GM21576 (cell line): ENCODE results near the gene SPSB2.

Source experiments
- ATAC-seq: cut with Tn5 transposase; IDR thresholded peaks from one replicate; pipeline ENCODE4 v1.9.1; 2021; ENCODE audit warnings: mild to moderate bottlenecking, moderate library complexity; ENCODE audit not compliant: unreplicated experiment

SPSB2 gene

DNA sequence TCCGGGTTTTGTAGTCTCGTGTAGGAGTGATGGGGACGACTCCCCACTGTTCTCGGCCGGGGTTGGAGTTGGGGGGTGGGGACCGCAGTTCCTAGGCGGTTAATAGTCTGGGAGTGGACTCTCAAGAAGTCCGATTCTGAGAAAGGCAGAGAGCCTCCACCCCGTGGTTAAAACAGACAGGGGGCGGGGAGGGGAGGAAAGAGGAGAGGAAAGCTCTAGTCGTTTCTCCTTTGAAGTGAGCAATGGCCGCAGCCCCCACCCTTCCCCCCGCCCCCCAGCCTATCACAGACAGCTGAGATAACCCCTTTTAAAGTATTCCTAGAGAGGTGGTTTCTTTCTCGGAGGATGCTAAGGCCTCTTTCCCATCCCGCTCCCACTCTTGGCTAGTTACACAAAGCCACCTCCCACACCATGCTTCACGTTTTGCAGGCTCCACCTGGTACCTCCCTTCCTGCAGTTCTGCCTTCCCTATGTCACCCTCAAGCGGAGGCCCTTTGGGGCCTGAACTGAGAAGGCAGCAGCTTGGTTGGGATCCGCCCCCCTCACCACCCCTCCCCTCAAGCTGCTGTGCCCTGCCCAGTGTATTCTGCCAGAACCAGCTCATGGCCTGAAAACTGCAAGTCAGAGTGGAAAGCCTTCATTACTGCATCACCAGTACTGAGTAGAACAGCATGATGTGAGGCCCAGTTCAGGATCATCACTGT lies 20.3 kb downstream of the SPSB2 start:
- no peak for ATAC-seq

DNA sequence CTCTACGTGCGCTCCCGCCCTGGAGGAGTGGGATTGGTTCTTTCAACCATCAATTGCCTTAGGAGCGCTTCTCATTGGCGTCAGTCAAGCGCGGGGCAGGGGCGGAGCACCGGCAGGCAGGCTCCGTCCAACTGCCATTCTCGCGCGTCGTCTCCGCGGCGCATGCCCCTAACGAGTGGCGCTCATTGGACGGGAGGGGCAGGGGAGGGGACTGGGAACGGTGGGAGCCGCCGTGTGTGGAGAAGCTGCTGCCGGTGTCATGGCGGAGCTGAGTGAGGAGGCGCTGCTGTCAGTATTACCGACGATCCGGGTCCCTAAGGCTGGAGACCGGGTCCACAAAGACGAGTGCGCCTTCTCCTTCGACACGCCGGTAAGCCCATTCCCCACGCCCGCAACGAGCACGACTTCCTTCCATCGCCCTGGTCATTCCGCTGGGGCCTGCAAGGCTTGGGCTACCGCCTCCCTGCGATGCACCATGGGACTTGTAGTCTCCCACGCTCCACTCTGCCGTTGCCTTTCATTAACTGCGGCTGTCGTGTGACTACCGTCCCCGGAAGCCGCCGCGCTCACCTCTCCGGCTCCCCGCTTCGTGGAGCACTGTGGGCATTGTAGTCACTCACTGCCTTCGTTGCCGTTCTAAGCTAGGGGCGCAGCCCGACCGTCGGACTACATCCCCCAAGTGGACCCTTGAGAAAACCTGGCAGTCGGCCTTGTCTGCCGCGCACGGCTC lies 21.0 kb downstream of the SPSB2 start, which contains the start of gene USP5:
Gene USP5, plus strand, starts transcription at position 230 of the 730 bp plus-strand sequence. Its CDS starts 30 bp downstream, at position 260.
- peak; percentile 68 for ATAC-seq

GRCh38 chr12:6851153-6851920 lies 21.8 kb downstream of the SPSB2 start, which contains the start of gene CDCA3:
Gene CDCA3 (minus strand): TSS chr12:6851286. CDS start chr12:6850952, 334 bp downstream.
- ATAC-seq: peak; percentile 56

DNA sequence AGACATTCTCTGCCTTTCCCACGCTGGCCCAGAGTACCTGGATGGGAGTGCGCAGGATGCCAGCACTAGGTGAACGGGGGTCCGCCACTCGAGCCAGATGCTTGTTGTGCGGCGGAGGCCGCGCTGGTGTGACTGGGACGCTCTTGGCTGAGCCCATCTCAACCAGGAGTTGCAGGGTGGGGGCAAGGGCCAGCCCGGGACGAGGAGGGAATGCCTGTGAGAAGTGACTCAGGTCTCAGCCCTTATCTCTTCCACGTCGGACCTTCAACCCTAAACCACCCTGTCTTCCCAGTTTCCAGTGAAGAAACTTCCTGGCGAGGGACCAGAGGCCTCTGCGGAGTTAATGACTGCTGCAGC lies 22.3 kb downstream of the SPSB2 start:
- no peak for ATAC-seq

DNA sequence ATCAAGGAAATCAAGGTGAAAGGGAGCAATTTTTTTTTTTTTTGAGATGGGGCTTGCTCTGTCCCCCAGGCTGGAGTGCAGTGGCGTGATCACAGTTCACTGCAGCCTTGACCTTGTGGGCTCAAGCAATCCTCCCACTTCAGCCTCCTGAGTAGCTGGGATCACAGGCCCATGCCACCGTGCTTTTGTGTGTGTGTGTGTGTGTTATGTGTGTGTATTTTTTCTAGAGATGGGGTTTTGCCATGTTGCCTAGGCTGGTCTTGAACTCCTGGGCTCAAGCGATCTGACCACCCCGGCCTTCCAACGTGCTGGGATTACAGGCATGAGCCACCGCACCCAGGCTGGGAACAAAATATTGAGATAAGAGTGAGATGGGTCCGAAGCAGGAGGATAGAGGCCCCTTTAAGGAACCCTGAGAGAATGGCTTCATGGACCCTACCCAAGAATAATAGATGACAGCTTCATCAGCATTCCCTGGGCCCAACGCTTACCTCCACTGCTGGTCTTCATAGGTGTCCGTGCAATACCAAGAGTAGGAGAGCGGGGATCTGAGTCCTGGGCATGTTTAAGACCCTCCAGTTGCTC lies 23.0 kb downstream of the SPSB2 start:
- ATAC-seq: no peak

- no peak for ATAC-seq
Observed at GRCh38 chr12:6849427-6849826, 23.7 kb downstream of the SPSB2 start.

DNA sequence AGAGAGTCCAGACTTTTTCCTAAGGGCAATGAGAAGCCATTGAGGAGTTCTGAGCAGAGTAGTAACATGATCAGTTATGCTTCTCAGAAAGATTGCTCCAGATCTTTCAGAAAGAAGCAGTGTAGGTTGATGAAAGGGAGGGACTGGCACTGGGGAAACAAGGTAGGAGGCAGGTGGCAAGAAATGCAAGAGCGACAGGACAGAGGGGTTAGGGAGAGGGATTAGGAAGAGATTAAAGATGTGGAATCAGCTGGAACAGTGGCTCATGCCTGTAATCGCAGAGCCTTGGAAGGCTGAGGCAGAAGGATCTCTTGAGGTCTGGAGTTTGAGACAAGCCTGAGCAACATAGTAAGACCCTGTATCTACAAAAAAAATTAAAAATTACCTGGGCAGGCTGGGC lies 25.4 kb downstream of the SPSB2 start:
- ATAC-seq: no peak

DNA sequence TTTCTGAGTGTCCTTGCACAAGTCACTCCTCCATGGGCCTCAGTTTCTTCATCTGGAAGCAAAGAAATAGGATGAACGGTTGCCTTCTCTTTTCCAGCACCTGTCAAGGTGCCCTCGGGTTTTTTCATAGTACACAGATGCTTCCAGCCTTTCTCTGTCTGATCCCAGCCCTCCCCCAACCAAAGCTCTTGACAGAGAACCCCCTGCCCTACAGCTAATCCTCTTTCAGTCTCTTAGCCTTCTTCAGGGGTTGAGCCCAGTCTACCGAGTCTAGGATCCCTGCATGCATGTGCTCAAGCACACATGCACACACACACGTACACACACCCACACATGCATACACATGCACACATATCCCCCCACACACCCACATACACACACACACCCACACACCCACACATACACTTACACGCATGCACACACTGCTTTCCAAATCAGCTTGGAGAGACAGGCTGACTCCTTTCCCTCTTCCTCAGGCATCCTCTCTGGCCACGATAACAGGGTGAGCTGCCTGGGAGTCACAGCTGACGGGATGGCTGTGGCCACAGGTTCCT lies 26.7 kb downstream of the SPSB2 start:
- no peak for ATAC-seq

DNA sequence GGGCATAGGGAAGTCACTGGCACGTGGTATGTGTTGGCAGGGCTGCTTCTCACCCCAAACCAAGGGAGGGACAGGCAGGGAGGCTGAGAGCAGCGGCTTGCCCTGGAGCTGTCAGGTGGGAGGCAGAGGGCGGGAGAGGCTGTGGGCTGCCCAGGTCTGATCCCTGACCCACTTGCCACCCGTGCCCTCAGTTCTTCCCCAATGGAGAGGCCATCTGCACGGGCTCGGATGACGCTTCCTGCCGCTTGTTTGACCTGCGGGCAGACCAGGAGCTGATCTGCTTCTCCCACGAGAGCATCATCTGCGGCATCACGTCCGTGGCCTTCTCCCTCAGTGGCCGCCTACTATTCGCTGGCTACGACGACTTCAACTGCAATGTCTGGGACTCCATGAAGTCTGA lies 27.7 kb downstream of the SPSB2 start:
- ATAC-seq: no peak

DNA sequence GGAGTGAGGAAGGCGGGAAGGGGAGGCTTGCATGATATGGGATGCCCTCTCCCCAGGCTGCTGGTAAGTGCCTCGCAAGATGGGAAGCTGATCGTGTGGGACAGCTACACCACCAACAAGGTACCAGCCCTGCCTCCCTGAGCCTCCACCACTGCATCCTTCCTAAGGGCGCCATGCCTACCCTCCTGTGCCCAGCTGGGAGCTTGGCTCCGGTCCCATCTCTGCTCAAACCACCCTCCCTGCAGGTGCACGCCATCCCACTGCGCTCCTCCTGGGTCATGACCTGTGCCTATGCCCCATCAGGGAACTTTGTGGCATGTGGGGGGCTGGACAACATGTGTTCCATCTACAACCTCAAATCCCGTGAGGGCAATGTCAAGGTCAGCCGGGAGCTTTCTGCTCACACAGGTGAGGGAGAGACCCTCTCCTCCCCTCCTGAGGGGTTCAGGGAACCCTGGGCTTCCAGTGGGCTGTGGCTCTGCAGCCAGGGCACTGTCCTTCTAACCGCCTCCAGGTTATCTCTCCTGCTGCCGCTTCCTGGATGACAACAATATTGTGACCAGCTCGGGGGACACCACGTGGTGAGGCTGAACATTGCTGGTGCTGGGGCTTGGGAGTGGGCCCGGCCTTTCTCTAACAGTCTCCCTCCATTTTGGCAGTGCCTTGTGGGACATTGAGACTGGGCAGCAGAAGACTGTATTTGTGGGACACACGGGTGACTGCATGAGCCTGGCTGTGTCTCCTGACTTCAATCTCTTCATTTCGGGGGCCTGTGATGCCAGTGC lies 29.8 kb downstream of the SPSB2 start:
- ATAC-seq: no peak

- no peak for ATAC-seq
Observed at GRCh38 chr12:6842075-6842474, 31.0 kb downstream of the SPSB2 start.

- ATAC-seq: no peak
Observed at GRCh38 chr12:6840761-6841515, 32.2 kb downstream of the SPSB2 start, which contains the start of gene GNB3. Gene GNB3 (plus strand): TSS chr12:6840925. CDS start chr12:6841288, 363 bp downstream.

DNA sequence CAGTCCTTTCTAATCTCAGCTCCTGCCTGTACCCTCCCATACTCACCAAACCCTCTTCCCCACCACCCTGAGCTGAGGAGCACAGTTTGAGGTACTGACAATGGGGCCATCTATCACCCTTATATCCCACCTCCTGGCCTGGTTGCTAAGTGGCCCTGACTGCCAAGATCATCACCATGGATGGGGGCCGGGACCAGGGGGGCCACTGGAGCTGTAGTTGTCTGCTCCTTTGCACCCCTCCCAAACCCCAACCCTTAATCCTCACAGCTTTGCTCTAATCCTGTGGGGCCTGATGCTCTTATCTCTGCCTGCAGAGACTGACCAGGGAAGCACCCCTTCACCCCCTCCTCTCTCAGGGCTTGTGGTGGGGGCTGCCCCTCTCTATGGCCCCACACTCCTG lies 32.8 kb downstream of the SPSB2 start:
- ATAC-seq: no peak

DNA sequence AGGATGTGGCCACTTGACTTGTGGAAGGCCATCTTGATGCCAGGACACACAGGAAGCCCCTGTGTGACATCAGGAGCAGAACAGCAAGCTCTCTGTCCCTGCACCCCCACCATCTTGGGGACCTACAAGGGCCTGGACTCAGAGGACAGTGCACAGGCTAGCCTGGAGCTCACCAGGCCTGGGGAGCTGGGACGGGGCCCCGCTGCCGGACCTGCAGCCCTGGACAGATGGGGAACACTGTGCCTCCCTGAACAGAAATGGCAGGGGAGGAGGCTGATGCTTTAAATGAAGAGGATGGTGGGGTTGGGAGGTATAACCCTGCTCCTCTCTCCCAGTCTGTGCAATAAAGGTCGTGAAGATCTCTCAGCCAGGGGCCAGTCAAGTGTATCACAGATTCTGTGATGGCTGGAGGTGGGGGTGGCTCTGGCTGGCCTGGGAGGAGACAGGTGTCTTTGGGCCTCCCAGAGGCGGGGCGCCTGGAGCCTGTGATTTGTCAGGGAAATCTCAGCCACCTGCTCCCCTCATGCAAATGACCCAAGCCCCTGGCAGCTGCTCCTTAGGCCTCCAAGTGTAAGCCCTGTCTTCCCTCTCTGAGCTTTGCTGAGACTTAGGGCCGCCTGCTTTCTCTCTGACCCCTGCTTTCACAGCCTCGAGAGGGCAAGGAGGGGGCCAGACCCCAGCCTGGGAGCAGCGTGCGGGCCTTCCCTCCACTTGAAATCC lies 33.5 kb downstream of the SPSB2 start:
- peak; percentile 74 for ATAC-seq

- no peak for ATAC-seq
Observed at GRCh38 chr12:6838854-6839253, 34.2 kb downstream of the SPSB2 start.

GRCh38 chr12:6837370-6838060 lies 35.6 kb downstream of the SPSB2 start:
- ATAC-seq: no peak

DNA sequence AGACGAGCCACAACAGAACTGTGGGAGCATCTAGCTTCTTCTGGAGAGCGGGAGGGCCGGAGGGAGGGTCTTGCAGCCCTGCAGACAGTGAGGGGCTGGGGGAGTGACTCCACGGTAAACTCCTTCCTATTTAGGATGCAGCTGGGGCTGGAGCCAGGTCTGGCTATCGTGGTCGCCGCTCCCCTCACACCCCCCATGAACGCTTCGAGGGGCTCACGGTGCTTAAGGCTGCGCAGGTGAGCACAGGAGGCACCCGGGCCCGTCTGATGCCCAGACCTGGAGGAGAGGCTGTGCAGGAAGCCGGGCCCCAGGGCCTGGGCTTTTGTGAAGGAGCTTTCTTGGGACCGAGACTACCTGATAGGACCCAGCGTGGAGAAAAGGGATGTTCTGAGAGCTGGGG lies 36.3 kb downstream of the SPSB2 start:
- no peak for ATAC-seq

- ATAC-seq: no peak
Observed at GRCh38 chr12:6834873-6835272, 38.2 kb downstream of the SPSB2 start.
